Fibroblast of gingiva (primary cell): ENCODE measurements around the gene DAB1.

Experiments
- DNase-seq: peaks from one replicate; pipeline ENCODE4 v3.0.0-alpha.2; 2011; ENCODE audit warnings: low read depth

Gene DAB1

GRCh38 chr1:57019236-57019839, 404.5 kb downstream of the DAB1 start:
- no peak for DNase-seq

GRCh38 chr1:57018119-57018518, 405.7 kb downstream of the DAB1 start:
- DNase-seq, result no peak

DNA sequence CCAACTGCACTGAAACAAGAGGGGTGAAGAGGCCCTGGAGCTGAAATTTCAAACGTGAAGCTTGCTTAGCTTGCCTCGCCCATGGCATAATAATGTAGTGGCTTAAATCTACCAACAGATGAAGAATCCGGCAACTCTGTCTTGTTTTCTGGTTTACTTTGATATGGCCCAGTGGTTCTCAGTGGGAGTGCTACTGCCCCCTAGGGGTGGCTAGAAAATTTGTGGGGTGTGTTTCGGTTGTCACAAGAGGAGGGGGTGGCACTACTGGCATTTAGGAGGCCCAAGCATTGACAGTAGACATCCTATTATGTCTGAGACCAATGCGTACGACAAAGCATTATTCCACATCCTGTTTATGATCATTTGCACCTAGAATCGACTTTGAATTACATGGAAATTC, 406.1 kb downstream of the DAB1 start:
- no peak for DNase-seq

DNA sequence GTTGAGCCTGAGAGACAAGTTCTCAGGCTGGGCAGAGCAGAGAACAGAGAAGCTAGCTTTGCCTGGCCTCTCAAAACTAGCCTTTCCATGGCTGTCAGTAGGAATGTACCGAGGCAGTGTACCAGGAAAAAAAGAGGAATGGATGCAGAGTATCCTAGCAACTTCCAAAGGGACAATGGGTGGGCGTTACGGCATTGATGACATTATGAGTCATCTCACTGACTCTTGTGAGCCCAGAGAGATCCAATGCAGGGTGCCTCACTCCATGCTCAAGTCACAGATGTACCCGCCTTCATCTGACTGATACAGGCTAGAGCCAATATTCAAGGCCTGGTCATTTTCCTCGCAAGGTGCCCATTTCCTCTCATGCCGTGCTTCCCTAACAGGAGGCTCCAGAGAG, 406.7 kb downstream of the DAB1 start:
- no peak for DNase-seq

DNA sequence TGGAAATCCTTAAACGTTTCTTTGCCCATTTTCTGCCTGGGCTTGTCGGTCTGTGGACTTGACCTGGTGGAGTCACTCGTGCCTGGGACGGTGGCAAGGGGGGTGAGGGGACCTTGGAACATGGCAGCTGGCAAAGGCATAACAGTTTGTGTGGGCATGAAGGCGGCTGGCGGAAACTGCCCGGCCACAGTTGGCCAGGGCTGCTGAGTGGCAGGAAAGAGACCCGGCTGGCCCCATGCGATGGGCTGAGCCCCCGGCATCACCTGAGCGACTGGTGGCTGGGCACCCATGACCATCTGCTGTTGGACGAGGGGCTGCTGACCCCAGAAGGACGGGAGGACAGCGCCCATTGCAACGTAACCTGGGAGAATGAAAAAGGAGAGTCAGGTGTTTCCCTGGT, 408.8 kb downstream of the DAB1 start:
- DNase-seq, result no peak

- DNase-seq, result no peak
These were observed 410.3 kb downstream of the DAB1 start for GRCh38 chr1:57013522-57013921.

- no peak for DNase-seq
These were observed 411.5 kb downstream of the DAB1 start for GRCh38 chr1:57012315-57012714.

GRCh38 chr1:57010511-57010910, 413.3 kb downstream of the DAB1 start:
- DNase-seq, result no peak

GRCh38 chr1:57007948-57008347, 415.9 kb downstream of the DAB1 start:
- DNase-seq, result no peak

- DNase-seq, result no peak
These were observed 416.4 kb downstream of the DAB1 start for GRCh38 chr1:57007472-57007871.

GRCh38 chr1:57003398-57004139, 420.3 kb downstream of the DAB1 start:
- DNase-seq, result peak; percentile 13

GRCh38 chr1:56995414-56996100, 428.3 kb downstream of the DAB1 start:
- DNase-seq, result no peak

GRCh38 chr1:56993475-56993874, 430.4 kb downstream of the DAB1 start:
- DNase-seq, result peak; percentile 15

GRCh38 chr1:56992318-56993125, 431.3 kb downstream of the DAB1 start:
- DNase-seq, result no peak

DNA sequence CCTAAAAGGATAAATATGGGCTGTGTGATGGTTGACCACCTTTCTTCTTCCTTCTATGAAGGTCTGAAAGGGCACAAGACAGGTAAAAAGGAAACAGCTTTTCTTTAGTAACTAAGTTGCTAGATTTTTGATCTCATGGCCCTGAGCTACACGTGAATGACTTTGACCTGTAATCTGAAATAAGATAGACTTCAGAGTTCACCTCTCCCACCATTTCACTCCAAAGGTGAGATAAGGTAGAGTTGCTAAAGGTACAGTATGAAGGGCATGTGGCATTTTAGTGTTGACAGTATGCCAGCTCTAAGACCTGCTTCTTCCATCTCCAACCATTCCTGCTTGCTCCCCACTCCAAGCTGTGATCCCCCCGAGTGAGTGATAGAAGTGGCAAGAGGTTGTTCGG, 432.3 kb downstream of the DAB1 start:
- no peak for DNase-seq

GRCh38 chr1:56986397-56986796, 437.5 kb downstream of the DAB1 start:
- DNase-seq, result no peak

GRCh38 chr1:56985857-56986256, 438.0 kb downstream of the DAB1 start:
- DNase-seq, result no peak

- DNase-seq, result no peak
These were observed 440.4 kb downstream of the DAB1 start for GRCh38 chr1:56983484-56983883.

GRCh38 chr1:56979986-56980755, 443.7 kb downstream of the DAB1 start:
- DNase-seq, result no peak

- DNase-seq, result no peak
These were observed 445.0 kb downstream of the DAB1 start for GRCh38 chr1:56978819-56979218.

GRCh38 chr1:56977910-56978309, 445.9 kb downstream of the DAB1 start:
- no peak for DNase-seq

GRCh38 chr1:56975446-56975845, 448.4 kb downstream of the DAB1 start:
- no peak for DNase-seq
